ENCODE results near the gene RAB5A. TPM values are rescaled to one million over a fixed set of nuclear protein-coding genes. Genes with fewer than 3 reads are reported as not detected.
"Not testable (repeated sequence)": the region's sequence is repeated elsewhere in the genome, so short reads cannot be mapped to it uniquely, and the experiment has no call there.

RAB5A gene
- total RNA-seq, 1 donor from 2014 or later: 46.0 TPM

GRCh38 chr3:20022954-20023622 lies 76.2 kb downstream of the RAB5A start:
- H3K4me3 ChIP-seq (ENCODE audit: low read depth, low read length): no peak overlapping the region
- no peak for TF ChIP-seq CTCF (conservative IDR thresholded peaks at IDR 0.05; ENCODE audit: low read depth, low read length)
- no peak for DNase-seq (ENCODE audit: low read depth)

GRCh38 chr3:20023623-20024405 lies 76.9 kb downstream of the RAB5A start:
- DNase-seq (ENCODE audit: low read depth): no peak
- no peak overlapping the region for H3K4me3 ChIP-seq (ENCODE audit: low read depth, low read length)
- TF ChIP-seq CTCF (conservative IDR thresholded peaks at IDR 0.05; ENCODE audit: low read depth, low read length): no peak

- no peak for DNase-seq (ENCODE audit: low read depth)
- H3K4me3 ChIP-seq (ENCODE audit: low read depth, low read length): no peak overlapping the region
- no peak for TF ChIP-seq CTCF (conservative IDR thresholded peaks at IDR 0.05; ENCODE audit: low read depth, low read length)
These were observed 80.2 kb downstream of the RAB5A start for GRCh38 chr3:20027136-20027535.

GRCh38 chr3:20028905-20029331 lies 82.0 kb downstream of the RAB5A start:
- DNase-seq (ENCODE audit: low read depth): no peak
- no peak overlapping the region for H3K4me3 ChIP-seq (ENCODE audit: low read depth, low read length)
- TF ChIP-seq CTCF (conservative IDR thresholded peaks at IDR 0.05; ENCODE audit: low read depth, low read length): no peak

- DNase-seq (ENCODE audit: low read depth); H3K4me3 ChIP-seq (ENCODE audit: low read depth, low read length): not testable (repeated sequence)
These were observed 85.0 kb downstream of the RAB5A start for GRCh38 chr3:20031939-20032338.

Other genes starting within 250 kb of the RAB5A start
- 3.3 and 5.5 TPM in 2 replicates for gene EFHB, start 12.9 kb upstream of the RAB5A start, total RNA-seq
- not detected in 2 replicates for gene PP2D1, start 65.2 kb downstream of the RAB5A start, total RNA-seq
- 3.6 and 5.1 TPM in 2 replicates for gene KAT2B, start 93.3 kb downstream of the RAB5A start, total RNA-seq
- gene SGO1, start 239.1 kb downstream of the RAB5A start, total RNA-seq: 10.3 and 16.6 TPM in 2 replicates

All from epithelial cell of proximal tubule (primary cell).